OCI-LY1 (cell line): ENCODE results near the gene PTPRU.

Experiments
- H2AFZ ChIP-seq: fragments of 200-600 bp; sonication (generic), shearing (Covaris generic); 2 replicates; pipeline ENCODE4 v1.6.0; 2014; ENCODE audit warnings: antibody characterized with exemption, mild to moderate bottlenecking, low read length
- H3F3A ChIP-seq: fragments of 200-600 bp; sonication (generic), shearing (Covaris generic); 2 replicates; pipeline ENCODE4 v1.6.0; 2014; ENCODE audit warnings: mild to moderate bottlenecking, antibody characterized with exemption, low read length, moderate library complexity; ENCODE audit not compliant: insufficient read depth
- H3K27ac ChIP-seq: fragments of 200-600 bp; sonication (generic); 2 replicates; pipeline ENCODE4 v1.5.1; 2014; ENCODE audit warnings: low read length, mixed run types, mild to moderate bottlenecking, low read depth; ENCODE audit not compliant: poor library complexity, severe bottlenecking
- H3K27me3 ChIP-seq: fragments of 200-600 bp; sonication (generic); 2 replicates; pipeline ENCODE4 v1.6.0; 2014; ENCODE audit warnings: antibody characterized with exemption, mild to moderate bottlenecking, low read length, moderate library complexity; ENCODE audit not compliant: insufficient read depth
- H3K36me3 ChIP-seq: fragments of 200-600 bp; sonication (generic); 2 replicates; pipeline ENCODE4 v1.6.1; 2014; ENCODE audit warnings: mild to moderate bottlenecking, antibody characterized with exemption, low read length, moderate library complexity, mixed read lengths; ENCODE audit not compliant: insufficient read depth
- H3K4me1 ChIP-seq: fragments of 200-600 bp; sonication (generic); 2 replicates; pipeline ENCODE4 v1.5.1; 2014; ENCODE audit warnings: mild to moderate bottlenecking, low read length, moderate library complexity; ENCODE audit not compliant: insufficient read depth, severe bottlenecking
- H3K4me2 ChIP-seq: fragments of 200-600 bp; sonication (generic), shearing (Covaris generic); 2 replicates; pipeline ENCODE4 v1.6.1; 2014; ENCODE audit warnings: low read length
- H3K4me3 ChIP-seq: fragments of 200-600 bp; sonication (generic); 2 replicates; pipeline ENCODE4 v1.5.1; 2014; ENCODE audit warnings: low read length, low read depth, mild to moderate bottlenecking, mixed read lengths; ENCODE audit not compliant: poor library complexity, severe bottlenecking
- H3K79me2 ChIP-seq: fragments of 200-600 bp; shearing (Covaris generic); 2 replicates; pipeline ENCODE4 v1.6.1; 2016; ENCODE audit warnings: mixed run types, low read length, mixed read lengths; ENCODE audit not compliant: insufficient read depth
- H3K9ac ChIP-seq: fragments of 200-600 bp; sonication (generic), shearing (Covaris generic); 2 replicates; pipeline ENCODE4 v1.6.1; 2014; ENCODE audit warnings: mild to moderate bottlenecking, low read length, mixed read lengths
- H3K9me2 ChIP-seq: fragments of 200-600 bp; sonication (generic), shearing (Covaris generic); 2 replicates; pipeline ENCODE4 v1.6.1; 2014; ENCODE audit warnings: low read depth, mild to moderate bottlenecking, low read length, mixed read lengths
- H3K9me3 ChIP-seq: fragments of 200-600 bp; shearing (Covaris generic); 2 replicates; pipeline ENCODE4 v1.6.1; 2014; ENCODE audit warnings: low read length, mixed read lengths
- H4K20me1 ChIP-seq: fragments of 200-600 bp; sonication (generic), shearing (Covaris generic); 2 replicates; pipeline ENCODE4 v1.6.0; 2016; ENCODE audit warnings: mild to moderate bottlenecking, low read length; ENCODE audit not compliant: insufficient read depth
- EZH2 ChIP-seq: fragments of 200-600 bp; sonication (generic), shearing (Covaris generic); IDR thresholded peaks from 2 replicates; pipeline ENCODE4 v1.8.0; 2017; ENCODE audit warnings: borderline replicate concordance, mixed run types, mild to moderate bottlenecking, antibody characterized with exemption, low read length, moderate library complexity, mixed read lengths
- TF ChIP-seq, protein P1 (sequence below): fragments of 200-600 bp; sonication (generic), shearing (Covaris generic); IDR thresholded peaks from 2 replicates; pipeline ENCODE4 v1.5.1; 2017; ENCODE audit warnings: mild to moderate bottlenecking, antibody characterized with exemption, low read length, moderate library complexity, mixed read lengths

Gene PTPRU

DNA sequence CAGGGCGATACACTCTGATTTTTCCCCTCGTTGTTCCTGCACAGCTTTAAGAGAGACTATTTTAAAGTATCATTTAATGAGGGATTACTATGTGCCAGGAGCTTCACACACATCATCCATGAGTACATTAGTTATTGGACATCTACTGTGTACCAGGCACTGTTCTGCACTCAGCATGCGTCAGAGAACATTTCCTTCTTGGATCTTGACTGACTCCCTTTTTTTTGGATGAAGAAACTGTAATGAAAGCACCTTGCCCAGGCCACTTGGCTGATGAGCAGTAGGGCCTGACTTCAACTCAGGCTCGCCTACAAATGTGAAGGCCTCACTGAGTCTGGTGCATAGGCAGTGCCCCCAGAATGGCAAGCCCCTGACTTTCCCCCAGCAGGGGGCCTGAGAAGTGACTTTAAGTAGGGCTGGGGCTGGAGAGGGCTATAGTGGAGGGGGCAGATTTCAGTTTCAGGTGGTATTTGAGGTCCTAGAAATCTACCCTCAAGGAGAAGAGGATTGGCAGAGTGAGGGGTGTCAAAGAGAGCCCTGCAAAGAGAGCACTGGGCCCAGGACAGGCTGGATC, 50.0 kb downstream of the PTPRU start:
- Histone ChIP-seq H3K36me3 (no peaks in the 10 kb centered on the region), H3K27me3 (no peaks in the 10 kb centered on the region), H3K9ac (no peak overlapping the region), H3K4me3 (no peak overlapping the region), H3K4me1 (no peaks in the 10 kb centered on the region), H3F3A (no peaks in the 10 kb centered on the region), H3K79me2 (no peaks in the 10 kb centered on the region), H3K4me2 (no peak overlapping the region), H4K20me1 (no peaks in the 10 kb centered on the region), H3K9me2 (no peaks in the 10 kb centered on the region), H3K9me3 (no peaks in the 10 kb centered on the region), H2AFZ (no peak overlapping the region), H3K27ac (no peak overlapping the region)
- TF ChIP-seq, protein P1, sequence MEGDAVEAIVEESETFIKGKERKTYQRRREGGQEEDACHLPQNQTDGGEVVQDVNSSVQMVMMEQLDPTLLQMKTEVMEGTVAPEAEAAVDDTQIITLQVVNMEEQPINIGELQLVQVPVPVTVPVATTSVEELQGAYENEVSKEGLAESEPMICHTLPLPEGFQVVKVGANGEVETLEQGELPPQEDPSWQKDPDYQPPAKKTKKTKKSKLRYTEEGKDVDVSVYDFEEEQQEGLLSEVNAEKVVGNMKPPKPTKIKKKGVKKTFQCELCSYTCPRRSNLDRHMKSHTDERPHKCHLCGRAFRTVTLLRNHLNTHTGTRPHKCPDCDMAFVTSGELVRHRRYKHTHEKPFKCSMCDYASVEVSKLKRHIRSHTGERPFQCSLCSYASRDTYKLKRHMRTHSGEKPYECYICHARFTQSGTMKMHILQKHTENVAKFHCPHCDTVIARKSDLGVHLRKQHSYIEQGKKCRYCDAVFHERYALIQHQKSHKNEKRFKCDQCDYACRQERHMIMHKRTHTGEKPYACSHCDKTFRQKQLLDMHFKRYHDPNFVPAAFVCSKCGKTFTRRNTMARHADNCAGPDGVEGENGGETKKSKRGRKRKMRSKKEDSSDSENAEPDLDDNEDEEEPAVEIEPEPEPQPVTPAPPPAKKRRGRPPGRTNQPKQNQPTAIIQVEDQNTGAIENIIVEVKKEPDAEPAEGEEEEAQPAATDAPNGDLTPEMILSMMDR = no peak
- TF ChIP-seq EZH2 = no peak

GRCh38 chr1:29289493-29289892, 53.2 kb downstream of the PTPRU start:
- H3K36me3 ChIP-seq = no peaks in the 10 kb centered on the region
- no peak overlapping the region for H3K4me2 ChIP-seq
- H3F3A ChIP-seq = no peaks in the 10 kb centered on the region
- H4K20me1 ChIP-seq = no peaks in the 10 kb centered on the region
- H2AFZ ChIP-seq = no peak overlapping the region
- no peaks in the 10 kb centered on the region for H3K4me1 ChIP-seq
- H3K27me3 ChIP-seq = no peaks in the 10 kb centered on the region
- H3K9me3 ChIP-seq = no peaks in the 10 kb centered on the region
- H3K9me2 ChIP-seq = no peaks in the 10 kb centered on the region
- H3K9ac ChIP-seq = no peak overlapping the region
- no peaks in the 10 kb centered on the region for H3K79me2 ChIP-seq
- TF ChIP-seq, protein P1 = no peak
- TF ChIP-seq EZH2 = no peak
- no peak overlapping the region for H3K4me3 ChIP-seq
- no peak overlapping the region for H3K27ac ChIP-seq

GRCh38 chr1:29290414-29290985, 54.2 kb downstream of the PTPRU start:
- H3K36me3 ChIP-seq = no peaks in the 10 kb centered on the region
- H4K20me1 ChIP-seq = no peaks in the 10 kb centered on the region
- no peak overlapping the region for H3K27ac ChIP-seq
- no peaks in the 10 kb centered on the region for H3K9me2 ChIP-seq
- H3K9ac ChIP-seq = no peak overlapping the region
- no peaks in the 10 kb centered on the region for H3F3A ChIP-seq
- TF ChIP-seq EZH2 = no peak
- TF ChIP-seq, protein P1 = no peak
- no peaks in the 10 kb centered on the region for H3K4me1 ChIP-seq
- no peaks in the 10 kb centered on the region for H3K79me2 ChIP-seq
- H3K9me3 ChIP-seq = no peaks in the 10 kb centered on the region
- no peak overlapping the region for H3K4me2 ChIP-seq
- no peak overlapping the region for H3K4me3 ChIP-seq
- H2AFZ ChIP-seq = no peak overlapping the region
- no peaks in the 10 kb centered on the region for H3K27me3 ChIP-seq
